SK-N-DZ (cell line): ENCODE results near the gene DEXI.
"Not testable (repeated sequence)": the region's sequence is repeated elsewhere in the genome, so short reads cannot be mapped to it uniquely, and the experiment has no call there.

Experiments used
- DNase-seq: peaks from one replicate; pipeline ENCODE4 v3.0.0-alpha.2; 2015; ENCODE audit warnings: low spot score

Gene DEXI

GRCh38 chr16:10927497-10928112, 14.7 kb downstream of the DEXI start:
- no peak for DNase-seq

GRCh38 chr16:10926867-10927266, 15.4 kb downstream of the DEXI start:
- no peak for DNase-seq

GRCh38 chr16:10926094-10926493, 16.2 kb downstream of the DEXI start:
- DNase-seq = no peak

DNA sequence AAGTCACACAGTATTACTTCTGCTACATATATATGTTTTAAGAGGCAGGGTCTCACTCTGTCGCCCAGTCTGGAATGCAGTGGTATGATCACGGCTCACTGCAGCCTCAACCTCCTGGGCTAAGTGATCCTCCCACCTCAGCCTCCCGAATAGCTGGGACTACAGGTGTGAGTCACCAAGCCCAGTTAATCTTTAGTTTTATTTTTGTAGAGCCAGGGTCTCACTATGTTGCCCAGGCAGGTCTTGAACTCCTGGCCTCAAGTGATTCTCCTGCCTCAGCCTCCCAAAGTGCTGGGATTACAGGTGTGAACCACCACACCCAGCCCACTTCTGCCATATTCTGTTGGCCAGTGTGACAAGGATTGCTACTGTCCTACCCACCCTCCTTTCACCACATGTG, 17.0 kb downstream of the DEXI start:
- DNase-seq = not testable (repeated sequence)

GRCh38 chr16:10923650-10924214, 18.5 kb downstream of the DEXI start:
- no peak for DNase-seq

GRCh38 chr16:10923146-10923649, 19.1 kb downstream of the DEXI start:
- DNase-seq = no peak

- no peak for DNase-seq
These were observed 19.7 kb downstream of the DEXI start for GRCh38 chr16:10922328-10923145.

DNA sequence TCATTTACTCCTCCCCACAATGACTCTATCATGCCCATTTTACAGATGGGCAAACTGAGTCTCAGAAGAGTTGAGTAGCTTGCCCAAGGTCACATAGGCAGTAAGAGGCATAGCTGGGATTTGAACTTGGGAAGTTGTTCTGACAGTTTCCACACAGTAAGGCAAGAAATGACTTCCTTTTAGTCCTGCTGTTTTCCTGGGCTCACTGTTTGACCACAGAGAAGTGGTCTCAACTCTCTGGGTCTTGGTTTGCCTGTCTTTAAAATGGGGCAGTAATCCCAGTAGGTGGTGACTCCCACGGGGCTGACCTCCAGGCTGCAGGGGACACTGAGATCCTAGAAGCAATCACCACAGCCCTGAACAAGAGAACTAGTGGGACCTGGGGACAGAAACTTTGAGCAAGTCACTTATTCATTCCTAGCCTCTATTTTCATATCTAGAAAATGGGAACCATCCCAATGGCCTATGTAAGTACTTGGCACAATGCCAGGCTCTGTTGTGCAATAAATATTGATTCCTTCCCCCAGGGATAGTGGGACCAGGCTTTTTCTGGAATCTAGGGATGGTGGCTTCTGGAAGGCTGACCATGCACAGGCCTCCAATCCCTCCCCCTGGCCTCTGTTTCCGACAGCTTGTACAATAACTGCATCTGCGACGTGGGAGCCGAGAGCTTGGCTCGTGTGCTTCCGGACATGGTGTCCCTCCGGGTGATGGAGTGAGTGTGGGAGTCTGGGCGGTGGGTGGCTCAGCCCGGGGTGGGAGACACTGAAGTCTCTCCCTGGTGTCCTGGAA, 20.5 kb downstream of the DEXI start:
- DNase-seq = no peak

DNA sequence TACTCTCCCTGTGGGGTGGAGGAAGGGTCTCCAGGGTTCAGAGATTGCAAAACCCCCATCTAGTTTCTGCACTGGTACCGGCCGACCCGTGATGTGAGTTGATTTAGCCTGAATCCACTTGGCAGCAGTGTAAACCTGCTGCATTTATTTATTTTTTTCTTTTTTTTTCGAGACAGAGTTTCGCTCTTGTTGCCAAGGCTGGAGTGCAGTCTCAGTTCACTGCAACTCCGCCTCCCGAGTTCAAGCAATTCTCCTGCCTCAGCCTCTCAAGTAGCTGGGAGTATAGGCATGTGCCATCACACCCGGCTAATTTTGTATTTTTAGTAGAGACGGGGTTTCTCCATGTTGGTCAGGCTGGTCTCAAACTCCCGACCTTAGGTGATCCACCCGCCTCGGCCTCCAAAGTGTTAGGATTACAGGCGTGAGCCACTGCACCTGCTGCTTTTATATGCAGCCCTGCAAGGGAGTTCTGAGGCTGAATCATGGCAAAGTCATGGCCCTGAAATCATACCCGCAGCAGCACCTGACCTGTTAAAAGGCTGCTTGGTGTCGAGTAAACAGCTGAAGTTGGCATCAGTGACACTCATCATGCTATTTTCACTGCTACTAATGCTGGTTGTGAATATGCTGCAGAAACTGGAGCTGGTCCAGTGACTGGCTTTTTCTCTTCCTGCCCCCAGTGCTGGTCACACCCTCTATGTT, 21.4 kb downstream of the DEXI start:
- DNase-seq = no peak

DNA sequence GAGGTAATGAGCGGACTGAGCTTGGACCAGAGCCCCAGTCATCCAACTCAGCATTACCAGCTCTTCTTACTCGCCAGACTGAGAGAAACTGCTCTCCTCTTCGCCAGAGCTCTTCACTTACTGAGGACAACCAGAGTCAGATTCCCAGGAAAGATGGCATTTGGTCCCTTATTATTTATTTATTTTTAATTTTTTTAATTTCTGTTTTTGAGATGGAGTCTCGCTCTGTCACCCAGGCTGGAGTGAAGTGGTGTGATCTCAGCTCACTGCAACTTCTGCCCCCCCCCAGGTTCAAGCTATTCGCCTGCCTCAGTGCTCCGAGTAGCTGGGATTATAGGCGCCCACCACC, 23.3 kb downstream of the DEXI start:
- no peak for DNase-seq

DNA sequence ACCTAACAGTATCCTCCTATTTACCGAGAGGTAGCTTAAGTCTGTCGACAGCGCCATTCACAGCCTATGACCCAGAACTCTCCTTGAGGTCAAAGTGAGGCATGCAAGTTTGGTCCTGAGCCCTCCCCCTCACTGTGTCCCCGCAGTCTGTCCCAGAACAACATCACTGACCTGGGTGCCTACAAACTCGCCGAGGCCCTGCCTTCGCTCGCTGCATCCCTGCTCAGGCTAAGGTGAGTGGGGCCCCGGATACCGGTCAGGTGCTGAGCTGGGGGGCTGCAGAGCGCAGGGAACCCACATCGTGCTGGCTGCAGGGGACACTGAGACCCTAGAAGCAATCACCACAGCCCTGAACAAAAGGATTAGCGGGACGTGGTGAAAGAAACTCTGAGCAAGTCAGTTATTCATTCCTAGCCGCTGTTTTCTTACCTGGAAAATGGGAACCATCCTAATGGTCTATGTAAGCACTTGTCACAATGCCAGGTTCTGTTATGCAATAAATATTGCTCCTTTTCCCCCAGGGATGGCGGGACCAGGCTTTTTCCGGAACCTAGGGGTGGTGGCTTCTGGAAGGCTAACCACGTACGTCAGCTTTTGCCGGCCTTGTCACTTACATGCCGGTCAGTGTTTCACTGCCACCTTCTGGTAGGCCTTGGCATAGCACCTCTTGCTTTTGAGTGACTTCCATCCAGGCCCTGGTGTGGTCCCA, 23.8 kb downstream of the DEXI start:
- peak; percentile 91 for DNase-seq

GRCh38 chr16:10916534-10916933, 25.7 kb downstream of the DEXI start:
- no peak for DNase-seq

DNA sequence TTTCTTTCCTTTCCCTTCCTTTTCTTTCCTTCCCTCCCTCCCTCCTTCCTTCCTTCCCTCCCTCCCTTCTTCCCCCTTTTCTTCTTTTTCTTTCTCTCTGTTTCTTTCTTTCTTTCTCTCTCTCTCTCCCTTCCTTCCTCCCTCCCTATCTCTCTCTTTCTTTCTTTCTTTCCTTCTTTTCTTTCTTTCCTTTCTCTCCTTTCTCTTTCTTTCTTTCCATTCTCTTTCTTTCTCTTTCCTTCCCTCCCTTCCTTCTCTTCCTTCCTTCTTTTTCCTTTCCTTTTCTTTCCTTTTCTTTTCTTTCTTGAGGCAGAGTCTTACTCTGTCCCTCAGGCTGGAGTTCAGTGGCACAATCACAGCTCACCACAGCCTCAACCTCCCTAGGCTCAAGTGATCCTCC, 31.0 kb downstream of the DEXI start:
- no peak for DNase-seq

DNA sequence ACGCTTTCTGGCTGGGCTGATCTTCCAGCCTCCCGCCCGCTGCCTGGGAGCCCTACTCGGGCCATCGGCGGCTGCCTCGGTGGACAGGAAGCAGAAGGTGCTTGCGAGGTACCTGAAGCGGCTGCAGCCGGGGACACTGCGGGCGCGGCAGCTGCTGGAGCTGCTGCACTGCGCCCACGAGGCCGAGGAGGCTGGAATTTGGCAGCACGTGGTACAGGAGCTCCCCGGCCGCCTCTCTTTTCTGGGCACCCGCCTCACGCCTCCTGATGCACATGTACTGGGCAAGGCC, 34.6 kb downstream of the DEXI start:
- DNase-seq = no peak

- DNase-seq = no peak
These were observed 35.1 kb downstream of the DEXI start for GRCh38 chr16:10906914-10907756.

GRCh38 chr16:10906482-10906881, 35.8 kb downstream of the DEXI start:
- no peak for DNase-seq

GRCh38 chr16:10902999-10903398, 39.3 kb downstream of the DEXI start:
- no peak for DNase-seq

DNA sequence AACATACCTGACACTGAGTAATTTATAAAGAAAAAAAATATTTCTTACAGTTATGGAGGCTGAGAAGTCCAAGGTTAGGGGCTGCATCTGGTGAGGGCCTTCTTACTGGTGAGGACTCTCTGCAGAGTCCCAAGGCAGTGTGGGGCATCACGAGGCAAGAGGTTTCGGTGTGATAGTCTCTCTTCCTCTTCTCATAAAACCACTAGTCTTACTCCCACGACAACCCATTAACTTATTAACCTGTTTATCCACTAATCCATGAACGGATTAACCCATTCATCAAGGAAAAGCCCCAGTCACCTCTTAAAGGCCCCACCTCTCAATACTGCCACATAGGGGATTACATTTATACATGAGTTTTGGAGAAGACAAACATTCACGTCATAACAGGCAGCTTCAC, 45.1 kb downstream of the DEXI start:
- no peak for DNase-seq

GRCh38 chr16:10896723-10897122, 45.5 kb downstream of the DEXI start:
- no peak for DNase-seq

- DNase-seq = no peak
These were observed 46.1 kb downstream of the DEXI start for GRCh38 chr16:10896165-10896564.
